Measurements from ENCODE around the gene BMP2K.

The BMP2K gene

GRCh38 chr4:78930016-78930629, 154.0 kb downstream of the BMP2K start:
- DNase-seq (ENCODE audit: low read depth in 2 of 2), result no peak

- no peak for DNase-seq (ENCODE audit: low read depth in 2 of 2)
Measured at GRCh38 chr4:78936989-78937388, 160.8 kb downstream of the BMP2K start.

DNA sequence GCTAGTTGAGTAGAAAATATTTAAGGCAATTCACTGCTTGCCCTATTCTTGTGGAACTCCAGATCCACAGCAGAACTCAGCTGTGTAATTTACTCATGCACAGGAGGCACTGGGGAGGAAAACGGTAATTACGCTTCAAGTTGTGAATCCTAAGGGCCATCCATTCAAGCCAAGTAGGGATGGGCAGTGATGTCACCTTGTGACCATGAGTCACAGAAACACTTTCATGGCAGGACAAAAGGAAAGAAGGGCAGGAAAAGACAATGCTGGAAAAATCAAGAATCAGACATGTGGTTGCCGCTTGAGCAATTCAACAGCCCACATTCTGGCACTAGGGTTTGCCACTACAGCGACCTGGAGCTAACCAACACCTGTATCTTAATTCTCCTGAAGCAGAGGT, 161.7 kb downstream of the BMP2K start:
- DNase-seq (ENCODE audit: low read depth in 2 of 2), result no peak

DNA sequence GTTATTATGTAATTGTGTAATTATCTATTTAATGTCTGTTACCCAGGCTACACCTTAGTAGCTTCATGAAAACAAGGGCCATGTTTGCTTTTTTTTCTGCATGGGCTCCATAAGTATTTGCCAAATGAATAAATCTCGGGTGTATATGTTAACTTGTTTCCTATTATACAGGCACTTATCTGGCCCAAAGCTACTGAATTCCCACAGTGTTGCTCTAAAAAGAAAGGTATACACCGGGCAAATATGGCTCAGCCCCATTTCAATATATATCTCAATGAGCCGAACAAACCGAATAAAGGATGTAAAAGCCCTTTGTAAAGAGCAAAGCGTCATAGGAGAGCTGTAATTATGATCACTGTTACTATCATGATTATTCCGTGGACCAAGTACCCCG, 162.3 kb downstream of the BMP2K start:
- DNase-seq (ENCODE audit: low read depth in 2 of 2), result no peak

DNA sequence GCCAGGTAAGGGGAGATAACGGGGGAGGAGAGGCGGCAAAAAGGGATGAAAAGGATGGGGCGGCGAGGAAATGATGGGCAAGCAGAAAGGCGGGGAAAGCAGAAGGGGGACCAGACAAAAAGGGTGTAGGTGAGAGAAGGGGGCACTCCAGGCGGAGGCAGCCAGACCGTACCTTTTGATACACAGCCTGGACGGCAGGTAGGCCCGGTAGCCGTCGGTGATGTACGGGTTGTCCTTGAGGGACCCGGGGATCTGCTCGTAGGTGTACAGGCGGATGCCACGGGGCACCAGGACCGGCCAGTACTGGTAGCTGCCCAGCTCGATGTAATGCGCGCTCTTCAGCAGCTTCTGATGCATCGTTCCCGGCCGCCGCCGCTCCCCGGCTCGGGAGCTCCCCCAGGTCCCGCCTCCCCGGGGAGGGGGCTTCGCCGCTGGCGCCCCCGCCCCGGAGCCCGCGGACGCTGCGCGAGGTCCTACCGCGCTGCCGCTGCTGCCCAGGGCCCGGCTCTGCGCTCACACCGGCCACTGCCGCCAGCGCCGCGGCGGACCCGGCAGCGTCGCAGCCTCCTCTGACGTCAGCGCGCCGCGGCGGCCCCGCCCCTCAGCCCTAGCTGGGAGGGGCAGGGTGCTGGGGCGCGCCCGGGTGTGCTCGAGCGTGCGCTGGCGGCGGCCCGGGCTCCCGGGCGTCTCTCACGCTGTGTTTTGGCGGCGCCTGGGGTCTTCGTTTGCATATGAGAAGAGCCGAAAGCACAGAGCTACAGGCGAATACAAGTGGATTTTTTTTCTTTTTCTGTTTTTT, 162.9 kb downstream of the BMP2K start, which contains the start of gene PAQR3:
Gene PAQR3, minus strand, starts transcription at position 571 of the 799 bp plus-strand sequence. Its CDS starts 214 bp downstream, at position 357.
- DNase-seq (ENCODE audit: low read depth in 2 of 2), result peak; percentile 61 to 71

DNA sequence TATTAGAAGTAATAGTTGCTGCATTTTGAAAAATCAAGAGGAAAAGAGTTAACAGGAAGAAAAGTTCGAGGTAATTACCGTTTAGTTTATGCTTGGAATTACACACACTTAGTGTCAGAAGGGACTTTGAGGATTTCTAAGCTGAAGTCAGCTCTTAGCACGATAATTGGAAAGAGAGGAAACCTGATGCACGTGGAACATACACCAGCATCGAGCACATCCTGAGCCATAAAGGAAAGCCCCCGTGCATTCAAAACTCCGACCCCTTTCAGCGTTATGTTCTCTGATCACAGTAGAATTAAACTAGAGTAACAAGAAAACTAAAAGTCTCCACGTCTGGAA, 163.5 kb downstream of the BMP2K start:
- no peak for DNase-seq (ENCODE audit: low read depth in 2 of 2)

DNA sequence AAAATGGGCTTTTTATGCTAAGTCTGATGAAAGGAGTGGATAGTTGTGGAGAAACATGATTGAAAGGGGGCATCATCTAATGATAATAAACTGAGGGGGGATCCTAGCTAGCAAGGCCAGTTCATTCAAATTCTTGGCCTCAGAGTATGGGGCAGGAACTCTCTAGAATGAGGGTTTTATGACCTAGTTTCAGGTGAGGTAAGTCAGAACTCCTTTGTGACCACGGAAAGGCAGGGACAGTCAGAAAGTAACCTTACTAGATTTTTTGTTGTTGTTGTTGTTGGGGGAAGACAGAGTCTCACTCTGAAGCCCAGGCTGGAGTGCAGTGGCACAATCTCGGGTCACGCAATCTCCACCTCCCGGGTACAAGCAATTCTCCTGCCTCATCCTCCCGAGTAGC, 164.6 kb downstream of the BMP2K start:
- DNase-seq (ENCODE audit: low read depth in 2 of 2), result no peak

DNA sequence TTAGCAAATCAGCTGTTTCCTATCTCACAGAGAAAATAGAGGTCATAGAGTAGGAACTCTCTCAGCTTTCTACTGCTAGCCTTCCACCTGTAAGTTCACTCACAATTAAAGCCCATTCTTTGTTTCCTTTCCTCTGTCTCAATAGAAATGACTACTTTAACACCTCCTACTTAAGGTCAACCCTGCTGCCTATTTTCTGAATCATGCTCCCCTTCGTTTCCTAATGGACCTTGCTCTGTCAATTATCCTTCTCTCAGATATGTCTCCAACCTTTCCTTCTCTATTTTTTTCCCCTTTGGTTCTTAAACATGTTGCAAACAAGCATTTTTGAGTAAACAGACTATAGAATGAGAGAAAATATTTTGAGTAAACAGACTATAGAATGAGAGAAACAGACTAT, 168.2 kb downstream of the BMP2K start:
- no peak for DNase-seq (ENCODE audit: low read depth in 2 of 2)

GRCh38 chr4:78945651-78946179, 169.6 kb downstream of the BMP2K start:
- DNase-seq (ENCODE audit: low read depth in 2 of 2), result no peak

- no peak for DNase-seq (ENCODE audit: low read depth in 2 of 2)
Measured at GRCh38 chr4:78949735-78950134, 173.6 kb downstream of the BMP2K start.

DNA sequence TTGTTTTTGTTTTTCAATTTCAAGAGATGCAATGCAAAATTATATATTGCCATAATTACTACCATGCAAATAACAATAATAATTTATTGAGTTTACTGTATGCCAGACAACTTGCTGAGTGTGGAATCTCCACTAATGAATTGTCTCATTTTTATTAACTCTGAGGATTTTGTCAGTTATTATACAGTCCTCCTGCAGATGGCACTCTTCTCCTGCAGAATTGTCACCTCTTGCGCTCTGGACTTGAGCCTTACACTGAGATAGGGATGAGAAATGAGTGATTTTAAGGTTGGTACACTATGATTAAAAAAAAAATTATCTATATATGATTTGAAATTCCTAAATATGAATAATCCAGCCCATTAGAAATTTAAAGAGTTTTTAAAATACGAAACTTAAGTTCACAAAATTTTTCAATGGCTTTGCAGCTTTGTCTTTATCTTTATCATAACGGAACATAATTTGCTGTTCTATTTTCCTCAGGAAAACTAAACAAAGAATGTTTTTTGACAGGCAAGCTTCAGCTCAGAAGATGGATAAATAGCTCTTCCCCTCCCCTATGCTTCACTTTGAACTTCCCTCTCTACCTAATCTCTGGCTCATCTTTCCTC, 175.8 kb downstream of the BMP2K start:
- no peak for DNase-seq (ENCODE audit: low read depth in 2 of 2)

GRCh38 chr4:78953231-78953630, 177.1 kb downstream of the BMP2K start:
- DNase-seq (ENCODE audit: low read depth in 2 of 2), result no peak

- no peak for DNase-seq (ENCODE audit: low read depth in 2 of 2)
Measured at GRCh38 chr4:78953769-78954666, 177.9 kb downstream of the BMP2K start.

- no peak for DNase-seq (ENCODE audit: low read depth in 2 of 2)
Measured at GRCh38 chr4:78956975-78957374, 180.8 kb downstream of the BMP2K start.

- DNase-seq (ENCODE audit: low read depth in 2 of 2), result no peak
Measured at GRCh38 chr4:78960926-78961325, 184.8 kb downstream of the BMP2K start.
